Activated T-helper 2 cell treated with anti-CD3 and anti-CD28 coated beads, Interferon-gamma antibody, Interleukin-2, Interleukin-4, amounts not matched to agents 10 μg/mL and 5 μg/mL and 100 μg/mL, durations not matched to agents 14 hours and 24 hours and 36 hours (primary cell): ENCODE data around the gene PTPRG. TPM values are rescaled to one million over a fixed set of nuclear protein-coding genes. Genes with fewer than 3 reads are reported as not detected.

Experiments
- DNase-seq: peaks from one replicate; pipeline ENCODE4 v3.0.0; 2021; ENCODE audit warnings: low spot score
- H3K27ac Mint-ChIP-seq: one replicate; pipeline ENCODE4 v1.8.0; 2021; ENCODE audit warnings: mixed read lengths
- H3K27me3 Mint-ChIP-seq: one replicate; pipeline ENCODE4 v1.8.0; 2021; ENCODE audit warnings: low read depth, mixed read lengths
- H3K36me3 Mint-ChIP-seq: one replicate; pipeline ENCODE4 v1.8.0; 2021; ENCODE audit warnings: low read depth, mixed read lengths
- H3K4me1 Mint-ChIP-seq: one replicate; pipeline ENCODE4 v1.8.0; 2021; ENCODE audit warnings: low read depth, mixed read lengths
- H3K4me3 Mint-ChIP-seq: one replicate; pipeline ENCODE4 v1.8.0; 2021; ENCODE audit warnings: low read depth, mild to moderate bottlenecking, moderate library complexity, mixed read lengths
- H3K9me3 Mint-ChIP-seq: one replicate; pipeline ENCODE4 v1.8.0; 2021; ENCODE audit warnings: mixed read lengths
- intact Hi-C: fragments of 100-400 bp; cut with micrococcal nuclease; formaldehyde crosslinking; loops from one replicate; pipeline ENCODE4 v1.15.1; 2023
- total RNA-seq: library from RNA; stranded (reverse); gene quantifications from 2 replicates; pipeline ENCODE4 v1.2.3, GENCODE V29; 2022

PTPRG gene
- total RNA-seq, 1 donor from 2014 or later, result 5.1 TPM

DNA sequence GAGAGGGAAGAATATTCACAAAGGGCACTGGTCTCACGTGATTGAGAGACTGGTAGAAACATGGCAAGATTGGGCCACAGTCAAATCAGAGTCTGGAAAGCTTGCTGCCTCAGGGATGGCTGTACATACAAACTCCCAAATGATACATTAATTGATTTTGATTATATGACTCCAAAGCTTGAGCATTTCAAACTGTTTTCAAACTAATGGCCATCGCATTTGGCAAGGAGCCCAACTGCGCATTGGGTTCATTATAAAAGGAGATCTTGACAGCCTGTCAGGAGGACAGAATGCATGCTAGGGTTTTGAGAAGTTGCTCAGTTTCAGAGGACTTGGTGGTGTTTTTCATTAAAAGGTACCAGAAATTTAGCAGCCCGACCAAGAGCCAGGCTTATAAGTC, 117.7 kb downstream of the PTPRG start:
- H3K9me3 Mint-ChIP-seq, result no peaks in the 10 kb centered on the region
- no peak overlapping the region for H3K4me3 Mint-ChIP-seq
- H3K27me3 Mint-ChIP-seq, result no peaks in the 10 kb centered on the region
- no peaks in the 10 kb centered on the region for H3K36me3 Mint-ChIP-seq
- no peaks in the 10 kb centered on the region for H3K4me1 Mint-ChIP-seq
- H3K27ac Mint-ChIP-seq, result no peak overlapping the region
- no peak for DNase-seq
- intact Hi-C loops, result no loop called here

DNA sequence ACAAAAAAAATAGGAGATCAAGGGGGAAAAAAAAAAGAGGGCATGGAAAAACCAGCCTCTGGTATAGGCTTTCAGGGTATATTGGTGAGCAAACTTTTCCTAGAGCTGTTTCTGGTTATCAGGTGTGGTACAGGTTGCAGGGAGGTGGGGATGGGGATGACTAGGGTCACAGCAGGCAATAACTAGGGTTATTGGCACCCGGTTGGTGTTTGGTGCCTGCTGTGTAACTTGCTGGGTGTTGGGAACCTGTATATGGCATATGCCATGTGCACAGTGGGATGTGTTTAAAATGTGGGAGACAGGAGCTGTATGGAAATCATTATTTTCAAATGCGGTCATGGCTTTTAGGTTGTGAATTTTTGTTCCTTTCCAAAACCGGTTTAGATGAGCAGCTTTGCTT, 119.2 kb downstream of the PTPRG start:
- H3K36me3 Mint-ChIP-seq, result no peaks in the 10 kb centered on the region
- no peaks in the 10 kb centered on the region for H3K4me1 Mint-ChIP-seq
- no peak overlapping the region for H3K27ac Mint-ChIP-seq
- no peaks in the 10 kb centered on the region for H3K9me3 Mint-ChIP-seq
- H3K4me3 Mint-ChIP-seq, result no peak overlapping the region
- no peak for DNase-seq
- intact Hi-C loops, result no loop called here
- H3K27me3 Mint-ChIP-seq, result no peaks in the 10 kb centered on the region

DNA sequence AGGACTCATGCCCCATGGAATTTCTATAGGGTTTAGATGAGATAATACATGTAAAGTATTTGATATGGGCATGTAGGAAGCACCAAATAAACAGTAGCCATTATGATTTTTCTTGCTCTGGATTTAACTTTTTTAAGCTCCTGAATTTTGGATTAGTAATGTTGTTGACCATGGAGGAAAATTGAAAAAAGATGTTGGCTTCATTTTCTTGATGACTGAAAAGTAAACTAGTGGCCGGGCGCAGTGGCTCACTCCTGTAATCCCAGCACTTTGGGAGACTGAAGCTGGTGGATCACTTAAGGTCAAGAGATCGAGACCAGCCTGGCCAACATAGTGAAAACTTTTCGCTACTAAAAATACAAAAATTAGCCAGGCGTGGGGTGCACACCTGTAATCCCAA, 120.3 kb downstream of the PTPRG start:
- no peak for DNase-seq

DNA sequence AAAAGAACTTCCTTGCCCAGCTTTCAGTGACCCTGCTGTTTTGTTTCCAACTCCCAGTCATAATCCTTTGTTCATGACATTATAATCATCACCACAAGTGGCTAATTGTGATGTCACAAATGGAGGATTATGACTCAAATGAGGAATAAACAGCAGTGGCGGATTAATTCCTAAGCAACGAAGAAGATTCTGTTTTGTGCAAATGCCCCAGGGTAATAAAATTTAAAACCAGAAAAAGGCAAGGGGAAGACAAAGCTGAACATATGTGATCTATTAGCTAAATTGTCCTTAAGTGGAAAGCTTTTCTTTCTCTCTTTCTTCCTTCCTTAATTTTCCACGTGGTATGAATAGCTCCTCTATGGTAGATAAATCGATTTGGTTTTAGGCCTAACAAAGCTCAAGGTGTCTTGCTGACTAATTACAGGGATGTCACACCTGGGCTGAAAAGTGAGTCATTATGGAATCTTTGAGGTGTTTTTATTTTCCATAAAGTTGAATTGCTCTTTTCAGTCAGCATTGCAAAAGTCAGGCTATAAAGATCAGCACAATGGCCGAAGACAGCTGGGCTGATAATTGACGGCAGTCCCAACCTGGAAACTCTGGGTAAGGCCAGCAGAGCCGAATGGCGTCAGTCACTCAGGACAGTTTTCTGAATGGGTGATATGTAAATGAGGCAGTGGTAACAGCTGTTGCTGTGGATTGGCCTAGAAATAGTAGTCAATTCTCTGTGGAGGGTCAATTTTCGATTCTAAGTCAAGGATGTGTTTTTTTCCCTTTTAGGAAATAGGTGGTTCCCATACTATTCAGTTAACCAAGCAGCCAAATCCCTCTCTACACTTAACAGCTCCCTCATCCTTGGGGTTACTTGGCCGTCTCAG, 121.5 kb downstream of the PTPRG start:
- intact Hi-C loops, result no loop called here
- Mint-ChIP-seq H3K4me3 (no peak overlapping the region), H3K27me3 (no peaks in the 10 kb centered on the region), H3K36me3 (no peaks in the 10 kb centered on the region), H3K27ac (no peak overlapping the region), H3K4me1 (no peaks in the 10 kb centered on the region), H3K9me3 (no peaks in the 10 kb centered on the region)
- no peak for DNase-seq

More for the DNA sequence above, 120.3 kb downstream of the PTPRG start:
- Mint-ChIP-seq H3K4me3 (no peak overlapping the region), H3K27me3 (no peaks in the 10 kb centered on the region), H3K4me1 (no peaks in the 10 kb centered on the region), H3K36me3 (no peaks in the 10 kb centered on the region), H3K9me3 (no peaks in the 10 kb centered on the region), H3K27ac (no peak overlapping the region)
- intact Hi-C loops, result no loop called here

DNA sequence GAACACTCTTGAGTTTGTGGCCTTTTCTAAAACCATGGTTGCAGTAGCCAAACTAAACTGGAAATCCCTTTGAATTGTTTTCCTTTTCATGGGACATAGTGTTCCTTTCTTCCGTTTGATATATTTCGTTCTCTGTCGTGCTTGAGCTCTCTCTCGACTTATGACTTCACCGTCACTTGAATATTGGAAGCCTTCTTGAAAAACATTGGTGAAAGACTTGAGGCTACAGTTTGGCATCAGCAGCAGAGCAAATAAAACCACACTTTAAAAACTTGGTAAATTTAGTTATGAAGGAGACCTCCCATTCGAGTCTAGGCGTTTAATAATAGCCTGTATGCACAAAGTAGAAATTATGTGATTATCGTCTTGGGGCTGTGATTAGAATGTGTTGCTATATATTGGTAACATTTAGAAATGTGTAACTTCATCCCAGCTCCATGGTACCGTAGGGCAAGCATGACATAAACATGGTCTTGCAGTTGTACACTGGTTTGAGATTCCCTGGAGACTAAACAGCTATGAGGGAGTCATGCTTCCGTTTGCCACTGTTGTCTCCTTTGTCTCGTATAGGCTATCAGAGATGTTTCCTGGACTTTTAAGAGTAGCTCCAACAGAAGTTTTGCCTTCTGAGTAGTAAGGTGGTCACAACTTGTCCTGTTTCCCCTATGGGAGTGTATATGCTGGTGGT, 122.3 kb downstream of the PTPRG start:
- Mint-ChIP-seq H3K9me3 (no peaks in the 10 kb centered on the region), H3K36me3 (no peaks in the 10 kb centered on the region), H3K27ac (no peak overlapping the region), H3K4me3 (no peak overlapping the region), H3K4me1 (no peaks in the 10 kb centered on the region), H3K27me3 (no peaks in the 10 kb centered on the region)
- intact Hi-C loops, result no loop called here
- no peak for DNase-seq

DNA sequence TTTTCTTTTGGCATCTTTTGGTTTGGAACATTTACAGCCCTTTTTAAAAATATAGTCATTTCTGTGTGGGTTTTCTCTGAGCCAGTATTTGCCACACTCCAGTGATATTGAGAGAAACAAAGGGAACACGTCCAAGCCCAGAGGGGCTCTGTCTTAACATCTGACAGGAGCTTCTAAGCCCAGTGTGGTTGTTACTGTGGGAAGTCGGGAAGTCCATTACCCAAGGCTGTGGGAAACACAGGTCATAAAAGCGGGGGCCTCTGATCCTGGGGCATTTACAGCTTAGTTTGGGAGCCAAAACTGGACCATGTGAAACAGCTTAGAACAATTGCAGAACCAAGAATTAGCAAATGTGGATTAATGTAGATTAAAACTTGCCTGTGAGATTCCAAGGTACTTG, 123.0 kb downstream of the PTPRG start:
- intact Hi-C loops, result no loop called here
- Mint-ChIP-seq H3K4me3 (no peak overlapping the region), H3K9me3 (no peaks in the 10 kb centered on the region), H3K27me3 (no peaks in the 10 kb centered on the region), H3K27ac (no peak overlapping the region), H3K4me1 (no peaks in the 10 kb centered on the region), H3K36me3 (no peaks in the 10 kb centered on the region)
- DNase-seq, result no peak

DNA sequence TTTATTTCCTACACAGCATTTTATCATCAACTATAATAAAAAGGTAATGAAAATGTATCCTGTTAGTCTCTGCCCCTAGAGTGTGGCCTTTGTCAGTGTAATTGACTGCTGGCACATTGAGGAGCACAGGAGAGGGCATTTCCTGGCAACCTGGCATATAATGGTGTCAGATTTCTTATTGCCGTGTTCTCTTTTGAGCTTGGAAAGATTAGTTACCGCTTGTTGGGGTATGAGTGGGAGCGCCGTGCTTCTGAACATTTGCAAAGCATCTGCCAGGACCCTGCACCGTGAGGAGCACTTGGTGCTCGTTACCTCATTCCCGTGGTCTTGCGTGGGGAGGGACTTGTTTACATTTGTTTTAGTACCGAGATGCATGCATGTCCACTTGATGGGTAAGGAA, 124.4 kb downstream of the PTPRG start:
- no peak overlapping the region for H3K27ac Mint-ChIP-seq
- no peaks in the 10 kb centered on the region for H3K4me1 Mint-ChIP-seq
- no peaks in the 10 kb centered on the region for H3K36me3 Mint-ChIP-seq
- intact Hi-C loops, result no loop called here
- no peaks in the 10 kb centered on the region for H3K27me3 Mint-ChIP-seq
- H3K9me3 Mint-ChIP-seq, result no peaks in the 10 kb centered on the region
- DNase-seq, result no peak
- H3K4me3 Mint-ChIP-seq, result no peak overlapping the region

DNA sequence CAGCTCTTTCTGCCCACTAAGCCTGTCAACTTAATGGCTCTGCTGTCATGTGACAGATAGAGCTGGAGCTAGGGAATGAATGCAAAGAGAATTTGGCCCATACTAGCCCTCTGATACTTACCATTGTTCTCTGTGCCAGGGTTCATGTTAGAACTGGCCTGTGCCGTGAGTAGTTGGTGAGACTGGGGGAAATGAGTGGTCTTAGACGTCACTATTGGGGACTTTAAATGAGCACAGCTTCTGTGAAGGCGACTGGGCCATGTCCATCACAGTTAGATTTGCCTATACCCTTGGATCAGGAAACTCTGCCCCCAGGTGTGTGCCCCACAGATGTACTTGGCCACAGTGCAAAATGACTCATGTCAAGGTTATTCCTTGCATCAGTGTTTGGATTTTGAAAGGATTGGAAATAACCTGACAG, 124.9 kb downstream of the PTPRG start:
- Mint-ChIP-seq H3K27ac (no peak overlapping the region), H3K36me3 (no peaks in the 10 kb centered on the region), H3K27me3 (no peaks in the 10 kb centered on the region), H3K9me3 (no peaks in the 10 kb centered on the region), H3K4me3 (no peak overlapping the region), H3K4me1 (no peaks in the 10 kb centered on the region)
- DNase-seq, result no peak
- intact Hi-C loops, result no loop called here

DNA sequence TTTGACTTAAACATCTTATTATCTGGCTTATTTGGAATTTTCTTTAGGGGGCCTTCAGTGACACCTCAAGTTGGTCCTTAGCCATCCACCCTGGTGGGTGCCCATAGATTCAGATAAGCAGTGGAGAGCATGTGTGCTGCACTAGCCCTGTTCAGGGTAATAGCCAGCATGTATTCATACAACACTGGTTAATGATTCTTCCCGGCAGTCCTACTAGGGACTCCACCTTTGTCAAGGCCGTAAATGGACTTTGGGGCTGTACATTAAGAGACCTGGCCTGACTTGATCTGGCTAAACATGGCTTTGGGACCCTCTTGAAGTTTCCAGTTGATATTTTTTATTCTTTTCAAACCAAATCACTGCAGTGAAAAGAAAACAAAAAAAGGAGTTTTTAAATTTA, 125.8 kb downstream of the PTPRG start:
- H3K36me3 Mint-ChIP-seq, result no peaks in the 10 kb centered on the region
- H3K27me3 Mint-ChIP-seq, result no peaks in the 10 kb centered on the region
- no peak overlapping the region for H3K4me3 Mint-ChIP-seq
- DNase-seq, result no peak
- intact Hi-C loops, result no loop called here
- no peaks in the 10 kb centered on the region for H3K9me3 Mint-ChIP-seq
- H3K4me1 Mint-ChIP-seq, result no peaks in the 10 kb centered on the region
- H3K27ac Mint-ChIP-seq, result no peak overlapping the region

DNA sequence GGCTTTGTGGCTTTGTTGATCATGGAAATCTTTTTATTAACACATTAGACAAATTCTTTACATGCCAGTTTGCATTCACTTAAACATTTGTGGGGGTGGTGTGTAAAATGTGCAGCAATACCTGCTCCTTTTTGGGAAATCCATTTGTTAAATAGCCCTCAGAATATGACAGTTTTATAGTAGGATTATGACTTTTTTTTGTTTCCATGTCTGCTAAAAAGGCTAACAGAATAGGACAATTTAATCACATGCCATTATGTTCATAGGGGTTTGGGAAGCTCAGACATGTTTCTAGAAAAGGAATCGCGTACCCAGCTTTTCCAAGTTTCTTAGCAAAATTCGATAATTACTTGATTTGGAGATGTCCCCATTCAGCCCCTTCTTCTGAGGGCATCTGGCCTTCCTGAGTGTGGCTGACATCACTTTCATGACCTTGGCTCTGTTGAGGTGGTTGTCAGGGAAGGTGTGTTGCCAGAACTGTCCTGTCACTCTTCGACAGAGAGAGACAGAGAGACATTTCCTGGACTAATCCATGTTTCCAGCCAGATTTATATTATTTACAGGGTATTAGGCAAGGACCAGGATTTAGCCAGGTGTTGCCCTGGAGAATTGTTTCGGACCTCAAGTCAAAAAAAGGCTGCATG, 126.4 kb downstream of the PTPRG start:
- intact Hi-C loops, result no loop called here
- Mint-ChIP-seq H3K36me3 (no peaks in the 10 kb centered on the region), H3K4me3 (no peak overlapping the region), H3K27me3 (no peaks in the 10 kb centered on the region), H3K9me3 (no peaks in the 10 kb centered on the region), H3K4me1 (no peaks in the 10 kb centered on the region), H3K27ac (no peak overlapping the region)
- DNase-seq, result no peak

DNA sequence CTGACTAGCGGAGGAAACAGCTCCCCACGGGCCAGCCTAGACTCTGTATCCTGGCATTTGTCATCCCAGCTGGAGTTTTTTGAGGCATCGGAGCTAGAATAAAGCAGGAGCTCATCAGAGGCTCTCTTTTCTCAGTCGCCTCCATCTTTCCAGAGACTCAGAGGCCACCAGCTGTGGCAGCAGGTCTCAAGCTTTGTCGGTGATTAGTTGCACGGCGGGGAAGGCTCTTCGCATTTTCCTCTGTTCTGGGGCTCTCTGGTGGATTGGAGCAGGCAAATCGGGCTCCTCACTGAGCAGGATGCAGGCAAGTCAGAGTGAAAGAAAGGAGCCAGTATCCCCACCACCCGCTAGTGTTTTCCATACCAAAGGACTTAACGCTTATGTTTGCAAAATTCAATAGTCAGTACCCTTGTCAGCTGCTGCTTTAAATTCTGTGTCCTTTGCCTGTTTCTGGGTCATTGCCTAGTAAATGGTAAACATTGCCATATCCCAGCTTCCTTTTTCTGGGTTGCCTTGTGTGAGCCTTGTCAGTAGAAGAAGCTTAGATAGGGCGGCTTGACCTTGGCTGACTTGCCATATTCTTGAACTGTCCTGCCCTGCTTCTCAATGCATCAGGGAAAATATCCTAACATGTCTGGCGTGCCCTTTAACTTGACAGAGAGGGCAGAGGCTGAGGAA, 127.1 kb downstream of the PTPRG start:
- Mint-ChIP-seq H3K27ac (no peak overlapping the region), H3K4me1 (no peaks in the 10 kb centered on the region), H3K9me3 (no peaks in the 10 kb centered on the region), H3K27me3 (no peaks in the 10 kb centered on the region), H3K4me3 (no peak overlapping the region), H3K36me3 (no peaks in the 10 kb centered on the region)
- no peak for DNase-seq
- intact Hi-C loops, result no loop called here

DNA sequence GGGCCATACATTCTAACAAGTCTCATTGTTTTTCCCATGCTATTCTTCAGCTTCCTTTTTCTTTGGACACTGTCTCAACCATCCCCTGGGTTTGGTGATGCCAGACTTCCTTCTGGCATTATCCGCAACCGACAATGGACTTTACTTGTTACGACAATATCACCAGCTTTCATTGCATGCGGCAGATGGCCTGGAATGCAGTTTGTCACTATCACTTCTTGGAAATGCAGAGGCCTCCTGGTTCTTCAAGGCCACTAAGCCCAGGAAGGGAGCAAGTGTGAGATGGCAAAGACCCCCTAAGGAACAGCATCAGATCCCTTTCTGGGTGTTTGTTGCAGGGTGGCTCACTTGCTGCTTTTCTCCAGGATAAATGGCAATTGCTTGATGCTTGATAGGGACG, 128.6 kb downstream of the PTPRG start:
- no peak for DNase-seq
- Mint-ChIP-seq H3K27me3 (no peaks in the 10 kb centered on the region), H3K9me3 (no peaks in the 10 kb centered on the region), H3K4me3 (no peak overlapping the region), H3K4me1 (no peaks in the 10 kb centered on the region), H3K36me3 (no peaks in the 10 kb centered on the region), H3K27ac (no peak overlapping the region)
- intact Hi-C loops, result no loop called here

DNA sequence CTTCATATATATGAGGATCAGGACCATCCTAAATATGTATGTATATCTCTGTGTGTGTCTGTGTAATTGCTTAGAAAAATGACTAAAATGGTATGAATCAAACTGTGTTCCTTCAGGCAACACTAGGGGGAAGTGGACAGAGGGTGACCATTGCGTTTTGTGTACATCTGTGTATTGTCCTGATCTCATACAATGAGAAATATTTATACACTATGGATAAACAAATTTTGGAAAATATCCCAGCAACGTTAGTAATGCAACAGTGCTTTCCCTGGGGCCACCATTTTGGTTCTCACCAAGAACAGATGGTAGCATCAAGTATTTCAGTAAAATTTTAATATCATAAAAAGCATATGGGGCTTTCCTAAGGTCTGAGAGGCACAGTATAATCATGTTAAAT, 130.1 kb downstream of the PTPRG start:
- no peaks in the 10 kb centered on the region for H3K4me1 Mint-ChIP-seq
- no peaks in the 10 kb centered on the region for H3K27me3 Mint-ChIP-seq
- intact Hi-C loops, result no loop called here
- H3K9me3 Mint-ChIP-seq, result no peaks in the 10 kb centered on the region
- H3K27ac Mint-ChIP-seq, result no peak overlapping the region
- H3K36me3 Mint-ChIP-seq, result no peaks in the 10 kb centered on the region
- no peak for DNase-seq
- H3K4me3 Mint-ChIP-seq, result no peak overlapping the region
